Left ventricle myocardium inferior (tissue), 1 donor: Measurements from ENCODE around the gene TIPRL. TPM values are rescaled to one million over a fixed set of nuclear protein-coding genes. Genes with fewer than 3 reads are reported as not detected.

Experiments used
- DNase-seq: peaks from one replicate; pipeline ENCODE4 v3.0.0-alpha.2; 2020
- H3K27ac ChIP-seq: fragments of 200-600 bp; replicated peaks from 2 replicates; pipeline ENCODE4 v1.8.0; 2021
- H3K27me3 ChIP-seq: fragments of 200-600 bp; 2 replicates; pipeline ENCODE4 v1.8.0; 2021; ENCODE audit warnings: low read depth
- H3K36me3 ChIP-seq: fragments of 200-600 bp; 2 replicates; pipeline ENCODE4 v1.8.0; 2021
- H3K4me1 ChIP-seq: fragments of 200-600 bp; 2 replicates; pipeline ENCODE4 v1.8.0; 2021
- H3K4me3 ChIP-seq: fragments of 200-600 bp; 2 replicates; pipeline ENCODE4 v1.8.0; 2021; ENCODE audit warnings: mild to moderate bottlenecking, moderate library complexity
- H3K9me3 ChIP-seq: fragments of 200-600 bp; replicated peaks from 2 replicates; pipeline ENCODE4 v1.8.0; 2021
- CTCF ChIP-seq: fragments of 200-600 bp; IDR thresholded peaks from 2 replicates; pipeline ENCODE4 v1.8.0; 2021; ENCODE audit warnings: antibody characterized with exemption, mild to moderate bottlenecking, borderline replicate concordance
- intact Hi-C: fragments of 100-400 bp; cut with micrococcal nuclease; formaldehyde crosslinking; loops from one replicate; pipeline ENCODE4 v1.11.0; 2022
- total RNA-seq: library from RNA; stranded (reverse); fragmentation: NEBNext Ultra II Directional; extraction: Animal tissue kit (Norgen Biotek cat#: 25700); gene quantifications from one replicate; pipeline ENCODE4 v1.2.1, GENCODE V29; 2021
- donor health status: DM: no; HTN: yes; CAD: no; lungs with severe emphysema.

The TIPRL gene
- total RNA-seq, 1 donor from 2014 or later = 28.3 TPM

- Histone ChIP-seq H3K36me3 (no peaks in the 10 kb centered on the region), H3K4me1 (peaks cover 5% of the 10 kb centered on the region), H3K4me3 (no peak overlapping the region), H3K9me3 (peaks cover 7% of the 10 kb centered on the region), H3K27me3 (no peaks in the 10 kb centered on the region), H3K27ac (no peak overlapping the region)
- no peak for TF ChIP-seq CTCF
- intact Hi-C loops = no loop called here
- DNase-seq = no peak
Measured at GRCh38 chr1:168218658-168219057, 39.9 kb downstream of the TIPRL start.

- no peaks in the 10 kb centered on the region for H3K27me3 ChIP-seq
- peaks cover 11% of the 10 kb centered on the region for H3K4me1 ChIP-seq
- H3K36me3 ChIP-seq = no peaks in the 10 kb centered on the region
- intact Hi-C loops = no loop called here
- no peak for TF ChIP-seq CTCF
- no peak overlapping the region for H3K27ac ChIP-seq
- H3K4me3 ChIP-seq = no peak overlapping the region
- H3K9me3 ChIP-seq = peaks cover 4% of the 10 kb centered on the region
- DNase-seq = no peak
Measured at GRCh38 chr1:168220470-168220871, 41.7 kb downstream of the TIPRL start.

- H3K9me3 ChIP-seq = peaks cover 4% of the 10 kb centered on the region
- TF ChIP-seq CTCF = no peak
- H3K27ac ChIP-seq = no peak overlapping the region
- no peak for DNase-seq
- intact Hi-C loops = no loop called here
- H3K4me3 ChIP-seq = no peak overlapping the region
- peaks cover 19% of the 10 kb centered on the region for H3K4me1 ChIP-seq
- H3K27me3 ChIP-seq = no peaks in the 10 kb centered on the region
- H3K36me3 ChIP-seq = no peaks in the 10 kb centered on the region
Measured at GRCh38 chr1:168221275-168221674, 42.5 kb downstream of the TIPRL start.

GRCh38 chr1:168223261-168223660 lies 44.5 kb downstream of the TIPRL start:
- no peak overlapping the region for H3K4me3 ChIP-seq
- intact Hi-C loops = no loop called here
- no peak for TF ChIP-seq CTCF
- H3K9me3 ChIP-seq = peaks cover 4% of the 10 kb centered on the region
- DNase-seq = no peak
- no peaks in the 10 kb centered on the region for H3K36me3 ChIP-seq
- H3K27me3 ChIP-seq = no peaks in the 10 kb centered on the region
- H3K27ac ChIP-seq = no peak overlapping the region
- H3K4me1 ChIP-seq = peaks cover 34% of the 10 kb centered on the region

- intact Hi-C loops = no loop called here
- no peak for TF ChIP-seq CTCF
- no peak overlapping the region for H3K27ac ChIP-seq
- H3K9me3 ChIP-seq = peaks cover 4% of the 10 kb centered on the region
- DNase-seq = no peak
- H3K36me3 ChIP-seq = no peaks in the 10 kb centered on the region
- H3K4me1 ChIP-seq = peaks cover 40% of the 10 kb centered on the region
- H3K27me3 ChIP-seq = no peaks in the 10 kb centered on the region
- H3K4me3 ChIP-seq = no peak overlapping the region
Measured at GRCh38 chr1:168223681-168224540, 45.1 kb downstream of the TIPRL start.
